Omental fat pad (tissue), 4 donors: ENCODE results near the gene OR4D1. TPM values are rescaled to one million over a fixed set of nuclear protein-coding genes. Genes with fewer than 3 reads are reported as not detected.

Experiments used
- ATAC-seq: fragments of 150-250 bp; one replicate; pipeline ENCODE4 v1.9.1; 2016; ENCODE audit warnings: mild to moderate bottlenecking, moderate library complexity; ENCODE audit not compliant: low FRiP score
- DNase-seq: peaks from one replicate; pipeline ENCODE4 v3.0.0-alpha.2; 2019; ENCODE audit warnings: low spot score
- CTCF ChIP-seq, 3 donors: fragments of 450-650 bp; IDR thresholded peaks; one replicate each; pipeline ENCODE4 v1.5.1; 2016 to 2017; ENCODE audit warnings: antibody characterized with exemption in 3 of 3, mild to moderate bottlenecking in 3 of 3, moderate library complexity in 2 of 3
- total RNA-seq, 4 donors: library from RNA; depleted of rRNA; stranded (reverse); fragments of >200 nt; gene quantifications; one replicate each; pipeline ENCODE4 v1.1.0, GENCODE V29; 2016

The OR4D1 gene
- total RNA-seq, 4 donors from 2014 or later: not detected

GRCh38 chr17:58184986-58185761 lies 37.0 kb downstream of the OR4D1 start:
- no peak for DNase-seq
- ATAC-seq: no peak
- no peak for TF ChIP-seq CTCF (IDR thresholded peaks at IDR 0.05)

GRCh38 chr17:58186591-58186990 lies 38.4 kb downstream of the OR4D1 start:
- no peak for DNase-seq
- ATAC-seq: no peak
- no peak for TF ChIP-seq CTCF (IDR thresholded peaks at IDR 0.05)

GRCh38 chr17:58187063-58187462 lies 38.9 kb downstream of the OR4D1 start:
- DNase-seq (no peak), ATAC-seq (no peak)
- TF ChIP-seq CTCF (IDR thresholded peaks at IDR 0.05): no peak

GRCh38 chr17:58187675-58188074 lies 39.5 kb downstream of the OR4D1 start:
- ATAC-seq (no peak), DNase-seq (no peak)
- TF ChIP-seq CTCF (IDR thresholded peaks at IDR 0.05): no peak

- no peak for TF ChIP-seq CTCF (IDR thresholded peaks at IDR 0.05)
- ATAC-seq: no peak
Measured at GRCh38 chr17:58189436-58190146, 41.4 kb downstream of the OR4D1 start.

GRCh38 chr17:58191241-58191896 lies 43.2 kb downstream of the OR4D1 start:
- no peak for TF ChIP-seq CTCF (IDR thresholded peaks at IDR 0.05)
- DNase-seq (no peak), ATAC-seq (no peak)

More at GRCh38 chr17:58189436-58190146, 41.4 kb downstream of the OR4D1 start:
- DNase-seq: no peak
